Progenitor cell of endocrine pancreas (in vitro differentiated cells): ENCODE measurements around the gene SLC35G4. TPM values are rescaled to one million over a fixed set of nuclear protein-coding genes. Genes with fewer than 3 reads are reported as not detected.
"Not testable (repeated sequence)": the region's sequence is repeated elsewhere in the genome, so short reads cannot be mapped to it uniquely, and the experiment has no call there.

Source experiments
- DNase-seq: peaks from one replicate; pipeline ENCODE4 v3.0.0; 2021; ENCODE audit warnings: low spot score; ENCODE audit not compliant: unreplicated experiment
- H3K27ac Mint-ChIP-seq: 2 replicates; pipeline ENCODE4 v1.8.0; 2021; ENCODE audit warnings: mild to moderate bottlenecking, moderate library complexity, mixed read lengths
- H3K27me3 Mint-ChIP-seq: 2 replicates; pipeline ENCODE4 v1.8.0; 2021; ENCODE audit warnings: mixed read lengths
- H3K36me3 Mint-ChIP-seq: 2 replicates; pipeline ENCODE4 v1.8.0; 2022; ENCODE audit warnings: mixed read lengths; ENCODE audit not compliant: insufficient read depth
- H3K4me1 Mint-ChIP-seq: 2 replicates; pipeline ENCODE4 v1.8.0; 2021; ENCODE audit warnings: low read depth, mixed read lengths
- H3K4me3 Mint-ChIP-seq: 2 replicates; pipeline ENCODE4 v1.8.0; 2021; ENCODE audit warnings: low read depth, mild to moderate bottlenecking, moderate library complexity, mixed read lengths
- H3K9me3 Mint-ChIP-seq: 2 replicates; pipeline ENCODE4 v1.8.0; 2021; ENCODE audit warnings: low read depth, mixed read lengths
- CTCF ChIP-seq: fragments of 200-600 bp; sonication (generic); IDR thresholded peaks from one replicate; pipeline ENCODE4 v1.5.0; 2021; ENCODE audit warnings: antibody characterized with exemption, mild to moderate bottlenecking; ENCODE audit not compliant: unreplicated experiment
- long read RNA-seq: library from polyadenylated mRNA; unstranded; transcript quantifications from one replicate; pipeline ENCODE4 v2.0.0, GENCODE V29; 2020
- total RNA-seq: library from RNA; stranded (reverse); gene quantifications from 2 replicates; pipeline ENCODE4 v1.2.1, GENCODE V29; 2021

SLC35G4 gene
- not detected in 2 replicates for total RNA-seq
- long read RNA-seq: 0 reads

- not testable (repeated sequence) for DNase-seq, H3K4me1 Mint-ChIP-seq, H3K9me3 Mint-ChIP-seq, H3K4me3 Mint-ChIP-seq, H3K27me3 Mint-ChIP-seq, H3K27ac Mint-ChIP-seq, H3K36me3 Mint-ChIP-seq
Measured at GRCh38 chr18:11609488-11609887, at the start of gene SLC35G4. TSS of gene SLC35G4 (plus strand) at chr18:11609596. CDS start at chr18:11609596, 0 bp downstream.

- no peak for TF ChIP-seq CTCF
- no peak overlapping the region for H3K4me3 Mint-ChIP-seq
- H3K9me3 Mint-ChIP-seq: no peaks in the 10 kb centered on the region
- H3K4me1 Mint-ChIP-seq: no peaks in the 10 kb centered on the region
- H3K36me3 Mint-ChIP-seq: no peaks in the 10 kb centered on the region
- no peak for DNase-seq
- peaks cover 10% of the 10 kb centered on the region for H3K27me3 Mint-ChIP-seq
- no peak overlapping the region for H3K27ac Mint-ChIP-seq
Measured at GRCh38 chr18:11561293-11561692, 48.1 kb upstream of the SLC35G4 start.

GRCh38 chr18:11565716-11566115, 43.7 kb upstream of the SLC35G4 start:
- Mint-ChIP-seq H3K27me3 (peaks cover 25% of the 10 kb centered on the region), H3K9me3 (no peaks in the 10 kb centered on the region), H3K27ac (no peak overlapping the region), H3K4me3 (no peak overlapping the region), H3K36me3 (no peaks in the 10 kb centered on the region), H3K4me1 (no peaks in the 10 kb centered on the region)
- TF ChIP-seq CTCF: no peak
- no peak for DNase-seq

- Mint-ChIP-seq H3K36me3 (no peaks in the 10 kb centered on the region), H3K9me3 (no peaks in the 10 kb centered on the region), H3K4me1 (no peaks in the 10 kb centered on the region), H3K27me3 (peaks cover 25% of the 10 kb centered on the region), H3K27ac (no peak overlapping the region), H3K4me3 (no peak overlapping the region)
- no peak for DNase-seq
- TF ChIP-seq CTCF: no peak
Measured at GRCh38 chr18:11566236-11566965, 43.0 kb upstream of the SLC35G4 start.

- DNase-seq: no peak
- TF ChIP-seq CTCF: no peak
- Mint-ChIP-seq H3K36me3 (no peaks in the 10 kb centered on the region), H3K4me3 (no peak overlapping the region), H3K27ac (no peak overlapping the region), H3K4me1 (no peaks in the 10 kb centered on the region), H3K27me3 (peaks cover 26% of the 10 kb centered on the region), H3K9me3 (no peaks in the 10 kb centered on the region)
Measured at GRCh38 chr18:11567396-11567795, 42.0 kb upstream of the SLC35G4 start.

- Mint-ChIP-seq H3K4me3 (no peak overlapping the region), H3K36me3 (no peaks in the 10 kb centered on the region), H3K4me1 (no peaks in the 10 kb centered on the region), H3K9me3 (no peaks in the 10 kb centered on the region), H3K27me3 (peaks cover 36% of the 10 kb centered on the region), H3K27ac (peak overlapping the region; percentile 60)
- no peak for DNase-seq
- TF ChIP-seq CTCF: no peak
Measured at GRCh38 chr18:11570073-11570588, 39.3 kb upstream of the SLC35G4 start.
